ENCODE data around the gene ATL2.

DNA sequence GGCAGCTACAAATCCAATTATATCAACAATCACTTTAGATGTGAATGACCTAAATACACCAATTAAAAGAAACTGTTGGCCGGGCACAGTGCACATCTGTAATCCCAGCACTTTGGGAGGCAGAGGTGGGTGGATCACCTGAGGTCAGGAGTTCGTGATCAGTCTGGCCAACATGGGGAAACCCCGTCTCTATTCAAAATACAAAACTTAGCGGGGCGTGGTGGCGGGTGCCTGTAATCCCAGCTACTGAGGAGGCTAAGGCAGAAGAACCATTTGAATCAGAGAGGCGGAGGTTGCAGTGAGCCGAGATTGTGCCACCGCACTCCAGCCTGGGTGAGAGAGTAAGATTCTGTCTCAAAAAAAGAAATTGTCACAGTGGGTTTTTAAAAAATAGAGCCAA lies 49.5 kb downstream of the ATL2 start:
- TF ChIP-seq, protein P1, sequence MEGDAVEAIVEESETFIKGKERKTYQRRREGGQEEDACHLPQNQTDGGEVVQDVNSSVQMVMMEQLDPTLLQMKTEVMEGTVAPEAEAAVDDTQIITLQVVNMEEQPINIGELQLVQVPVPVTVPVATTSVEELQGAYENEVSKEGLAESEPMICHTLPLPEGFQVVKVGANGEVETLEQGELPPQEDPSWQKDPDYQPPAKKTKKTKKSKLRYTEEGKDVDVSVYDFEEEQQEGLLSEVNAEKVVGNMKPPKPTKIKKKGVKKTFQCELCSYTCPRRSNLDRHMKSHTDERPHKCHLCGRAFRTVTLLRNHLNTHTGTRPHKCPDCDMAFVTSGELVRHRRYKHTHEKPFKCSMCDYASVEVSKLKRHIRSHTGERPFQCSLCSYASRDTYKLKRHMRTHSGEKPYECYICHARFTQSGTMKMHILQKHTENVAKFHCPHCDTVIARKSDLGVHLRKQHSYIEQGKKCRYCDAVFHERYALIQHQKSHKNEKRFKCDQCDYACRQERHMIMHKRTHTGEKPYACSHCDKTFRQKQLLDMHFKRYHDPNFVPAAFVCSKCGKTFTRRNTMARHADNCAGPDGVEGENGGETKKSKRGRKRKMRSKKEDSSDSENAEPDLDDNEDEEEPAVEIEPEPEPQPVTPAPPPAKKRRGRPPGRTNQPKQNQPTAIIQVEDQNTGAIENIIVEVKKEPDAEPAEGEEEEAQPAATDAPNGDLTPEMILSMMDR (conservative IDR thresholded peaks at IDR 0.05; ENCODE audit: low read depth, low read length) = no peak
- TF ChIP-seq EZH2 (IDR thresholded peaks at IDR 0.05; ENCODE audit: borderline replicate concordance, low read depth, low read length, poor library complexity, severe bottlenecking) = no peak

All from A673 (cell line).